AG09319 (cell line): Measurements from ENCODE around the gene BCAS1.

Experiments used
- DNase-seq: peaks from one replicate; pipeline ENCODE4 v3.0.0-alpha.2; 2010; ENCODE audit warnings: low read depth; ENCODE audit errors: extremely low read depth
- TF ChIP-seq, protein P1 (sequence below): IDR thresholded peaks from 2 replicates; pipeline ENCODE4 v1.5.1; 2011; ENCODE audit warnings: low read depth, mild to moderate bottlenecking, inconsistent platforms, low read length, moderate library complexity

Gene BCAS1

GRCh38 chr20:54107600-54108325 is 37.4 kb upstream of the BCAS1 start:
- TF ChIP-seq, protein P1, sequence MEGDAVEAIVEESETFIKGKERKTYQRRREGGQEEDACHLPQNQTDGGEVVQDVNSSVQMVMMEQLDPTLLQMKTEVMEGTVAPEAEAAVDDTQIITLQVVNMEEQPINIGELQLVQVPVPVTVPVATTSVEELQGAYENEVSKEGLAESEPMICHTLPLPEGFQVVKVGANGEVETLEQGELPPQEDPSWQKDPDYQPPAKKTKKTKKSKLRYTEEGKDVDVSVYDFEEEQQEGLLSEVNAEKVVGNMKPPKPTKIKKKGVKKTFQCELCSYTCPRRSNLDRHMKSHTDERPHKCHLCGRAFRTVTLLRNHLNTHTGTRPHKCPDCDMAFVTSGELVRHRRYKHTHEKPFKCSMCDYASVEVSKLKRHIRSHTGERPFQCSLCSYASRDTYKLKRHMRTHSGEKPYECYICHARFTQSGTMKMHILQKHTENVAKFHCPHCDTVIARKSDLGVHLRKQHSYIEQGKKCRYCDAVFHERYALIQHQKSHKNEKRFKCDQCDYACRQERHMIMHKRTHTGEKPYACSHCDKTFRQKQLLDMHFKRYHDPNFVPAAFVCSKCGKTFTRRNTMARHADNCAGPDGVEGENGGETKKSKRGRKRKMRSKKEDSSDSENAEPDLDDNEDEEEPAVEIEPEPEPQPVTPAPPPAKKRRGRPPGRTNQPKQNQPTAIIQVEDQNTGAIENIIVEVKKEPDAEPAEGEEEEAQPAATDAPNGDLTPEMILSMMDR, result no peak
- DNase-seq, result no peak

DNA sequence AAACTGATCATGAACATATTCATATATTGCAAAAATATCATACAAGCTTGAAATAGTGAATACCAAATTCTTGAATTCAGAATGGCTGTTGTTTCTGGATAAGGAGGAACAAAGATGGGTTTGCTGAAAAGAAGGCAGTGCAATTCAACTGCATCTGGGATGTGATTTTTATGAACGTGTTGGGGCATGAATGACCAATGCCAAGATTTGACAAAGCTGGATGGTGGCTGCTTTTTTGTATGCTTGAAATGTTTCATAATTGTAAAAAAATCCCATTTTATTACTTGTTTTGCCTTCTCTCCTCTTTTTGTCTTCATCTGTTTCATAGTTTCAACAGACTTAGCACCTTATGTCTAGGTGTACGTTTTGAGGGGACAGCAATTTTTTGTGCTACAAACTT is 36.8 kb upstream of the BCAS1 start:
- TF ChIP-seq, protein P1, result no peak
- DNase-seq, result no peak

DNA sequence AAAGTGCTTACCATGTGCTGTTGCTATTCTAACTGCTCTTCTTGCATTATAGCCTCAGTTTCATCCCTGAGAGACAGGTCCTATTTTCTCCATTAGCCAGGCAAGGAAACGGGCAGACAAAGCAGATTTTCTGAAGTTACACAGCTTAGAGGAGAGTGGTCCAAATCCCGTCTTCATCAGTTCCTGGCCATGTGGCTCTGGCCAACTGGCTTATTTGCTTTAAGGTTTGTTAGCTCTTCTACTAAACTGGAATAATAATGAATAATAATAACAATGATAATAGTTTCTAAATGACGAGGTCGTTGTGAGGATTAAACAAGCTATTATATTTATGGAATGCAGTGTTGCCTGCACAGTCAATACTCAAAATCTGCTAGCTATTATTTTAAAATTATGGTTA is 35.8 kb upstream of the BCAS1 start:
- no peak for DNase-seq
- TF ChIP-seq, protein P1, result no peak

DNA sequence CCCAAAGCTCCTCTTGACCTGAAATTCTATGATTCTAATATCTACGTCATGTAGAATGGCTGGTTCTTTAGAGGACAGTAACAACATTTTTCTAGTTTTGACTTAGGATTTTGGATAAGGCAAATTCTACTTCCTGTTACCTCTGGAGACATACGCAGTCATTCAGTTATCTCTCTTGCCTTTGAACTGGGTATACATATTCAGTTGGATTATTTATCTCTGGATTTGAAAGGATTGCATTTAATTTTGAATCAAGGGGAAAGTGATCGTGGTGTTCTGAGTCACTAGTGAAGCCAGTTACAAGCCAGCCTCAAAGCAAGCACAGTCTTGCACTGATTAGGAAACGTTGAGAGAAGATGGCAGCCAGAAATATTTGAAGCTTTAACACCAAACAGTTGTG is 35.3 kb upstream of the BCAS1 start:
- no peak for DNase-seq
- TF ChIP-seq, protein P1, result no peak

- no peak for DNase-seq
- TF ChIP-seq, protein P1, result no peak
These were observed 34.4 kb upstream of the BCAS1 start for GRCh38 chr20:54104781-54105180.

- DNase-seq, result no peak
These were observed 33.6 kb upstream of the BCAS1 start for GRCh38 chr20:54103762-54104600.

More at GRCh38 chr20:54103762-54104600, 33.6 kb upstream of the BCAS1 start:
- TF ChIP-seq, protein P1, result no peak
